HG03521 (cell line): ENCODE results near the gene GPER1.
"Not testable (repeated sequence)": the region's sequence is repeated elsewhere in the genome, so short reads cannot be mapped to it uniquely, and the experiment has no call there.

Source experiments
- ATAC-seq: cut with Tn5 transposase; IDR thresholded peaks from one replicate; pipeline ENCODE4 v1.9.1; 2021; ENCODE audit warnings: mild to moderate bottlenecking, moderate library complexity; ENCODE audit not compliant: unreplicated experiment

GPER1 gene

GRCh38 chr7:1116383-1117008 is 28.6 kb downstream of the GPER1 start:
- ATAC-seq, result not testable (repeated sequence)

DNA sequence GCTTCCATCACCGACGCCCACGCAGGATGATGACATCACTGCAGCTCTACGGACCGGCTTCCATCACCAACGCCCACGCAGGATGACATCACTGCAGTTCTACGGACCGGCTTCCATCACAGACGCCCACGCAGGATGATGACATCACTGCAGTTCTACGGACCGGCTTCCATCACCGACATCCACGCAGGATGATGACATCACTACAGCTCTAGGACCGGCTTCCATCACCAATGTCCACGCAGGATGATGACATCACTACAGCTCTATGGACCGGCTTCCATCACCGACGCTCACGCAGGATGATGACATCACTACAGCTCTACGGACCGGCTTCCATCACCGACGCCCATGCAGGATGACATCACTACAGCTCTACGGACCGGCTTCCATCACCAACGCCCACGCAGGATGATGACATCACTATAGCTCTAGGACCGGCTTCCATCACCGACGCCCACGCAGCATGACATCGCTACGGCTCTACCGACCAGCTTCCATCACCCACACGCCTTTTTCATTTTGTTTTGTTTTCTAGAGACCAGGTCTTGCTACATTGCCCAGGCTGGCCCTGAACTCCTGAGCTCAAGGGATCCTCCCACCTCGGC is 29.5 kb downstream of the GPER1 start:
- no peak for ATAC-seq

DNA sequence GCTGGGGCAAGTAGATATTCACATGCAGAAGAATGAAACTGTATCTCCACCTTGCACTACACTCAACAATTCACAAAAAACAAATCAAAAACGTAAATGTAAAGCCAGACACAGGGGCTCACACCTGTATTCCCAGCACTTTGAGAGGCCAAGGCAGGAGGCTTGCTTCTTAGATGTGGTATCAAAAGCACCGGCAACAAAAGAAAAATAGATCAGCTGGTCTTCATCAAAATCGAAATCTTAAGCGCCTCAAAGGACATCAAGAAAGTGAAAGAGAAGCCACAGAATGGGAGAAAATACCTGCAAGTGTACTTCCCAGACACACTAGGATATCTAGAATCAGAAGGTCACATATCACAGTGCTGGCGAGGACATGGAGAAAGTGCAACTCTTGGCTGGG is 31.3 kb downstream of the GPER1 start:
- no peak for ATAC-seq

DNA sequence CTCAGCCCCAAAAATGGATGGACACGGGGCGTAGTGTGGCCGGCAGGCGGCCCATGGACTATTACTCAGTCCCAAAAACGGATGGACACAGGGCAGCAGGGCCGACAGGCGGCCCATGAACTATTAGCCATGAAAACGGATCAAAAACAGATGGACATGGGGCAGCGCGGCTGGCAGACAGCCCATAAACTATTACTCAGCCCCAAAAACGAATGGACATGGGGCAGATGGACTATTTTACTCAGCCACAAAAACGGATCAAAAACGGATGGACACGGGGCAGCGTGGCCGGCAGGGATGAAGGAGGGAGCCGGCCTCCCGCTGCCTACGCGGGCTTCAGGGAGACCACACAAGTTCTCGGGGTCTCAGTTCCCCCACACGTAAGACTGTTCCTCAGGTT is 32.9 kb downstream of the GPER1 start:
- ATAC-seq, result no peak

DNA sequence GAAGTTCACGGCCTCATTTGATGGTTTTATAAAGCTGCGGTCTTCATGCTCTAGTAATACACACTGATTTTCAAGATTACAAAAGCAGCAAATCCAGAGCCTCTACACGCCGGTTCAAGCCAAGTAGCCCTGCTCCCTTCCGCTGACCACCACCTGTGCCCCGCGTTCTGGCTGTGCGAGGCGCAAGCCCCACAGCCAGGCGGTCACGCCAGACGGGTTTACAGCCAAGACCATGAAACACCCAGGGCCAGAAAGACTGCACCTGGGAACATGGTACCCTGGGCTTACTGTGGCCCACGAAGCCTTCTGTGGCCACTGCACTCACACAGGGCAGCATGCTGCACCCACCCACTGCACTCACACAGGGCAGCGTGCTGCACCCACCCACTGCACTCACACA is 33.6 kb downstream of the GPER1 start:
- no peak for ATAC-seq

GRCh38 chr7:1121886-1122831 is 34.2 kb downstream of the GPER1 start:
- ATAC-seq, result no peak

- ATAC-seq, result no peak
These were observed 35.1 kb downstream of the GPER1 start for GRCh38 chr7:1122832-1123501.

DNA sequence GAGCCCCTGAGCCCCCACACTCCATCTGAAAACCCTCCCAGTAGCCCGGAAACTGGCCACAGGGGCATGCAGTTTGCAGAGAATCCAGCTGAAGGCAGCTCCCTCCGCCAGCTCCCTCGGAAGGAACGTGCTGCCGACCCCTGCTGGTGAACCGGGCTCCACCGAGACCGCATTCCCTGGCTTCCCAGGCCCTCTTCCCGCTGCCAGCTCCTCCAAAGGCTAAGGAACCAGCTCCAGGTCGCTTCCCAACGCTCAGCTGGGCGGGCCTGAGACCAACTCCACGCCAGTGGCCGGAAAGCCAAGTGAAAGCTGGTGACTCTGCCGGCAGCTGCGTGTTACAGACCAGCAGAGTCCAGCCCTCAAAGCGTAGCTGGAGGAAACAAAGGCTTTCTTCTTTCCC is 35.8 kb downstream of the GPER1 start:
- ATAC-seq, result no peak

DNA sequence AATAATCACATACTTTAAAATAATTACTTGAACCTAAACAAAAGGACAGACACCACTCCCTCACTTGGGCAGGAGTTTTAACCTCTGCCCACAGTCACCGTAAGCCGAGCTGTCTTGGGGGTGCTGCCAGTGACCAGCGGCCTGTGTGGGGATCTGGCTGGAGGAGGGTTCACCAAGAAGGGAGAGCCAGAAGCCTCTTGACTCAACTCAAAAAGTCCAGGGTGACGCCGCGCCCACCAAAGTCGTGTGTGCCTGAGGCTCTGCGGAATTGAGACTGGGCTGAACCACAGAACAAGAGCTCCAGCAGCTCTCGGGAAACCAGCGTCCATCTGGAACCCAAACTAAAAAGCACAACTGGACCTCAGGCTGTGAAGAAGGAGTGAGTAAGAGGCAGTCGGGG is 36.3 kb downstream of the GPER1 start:
- no peak for ATAC-seq

DNA sequence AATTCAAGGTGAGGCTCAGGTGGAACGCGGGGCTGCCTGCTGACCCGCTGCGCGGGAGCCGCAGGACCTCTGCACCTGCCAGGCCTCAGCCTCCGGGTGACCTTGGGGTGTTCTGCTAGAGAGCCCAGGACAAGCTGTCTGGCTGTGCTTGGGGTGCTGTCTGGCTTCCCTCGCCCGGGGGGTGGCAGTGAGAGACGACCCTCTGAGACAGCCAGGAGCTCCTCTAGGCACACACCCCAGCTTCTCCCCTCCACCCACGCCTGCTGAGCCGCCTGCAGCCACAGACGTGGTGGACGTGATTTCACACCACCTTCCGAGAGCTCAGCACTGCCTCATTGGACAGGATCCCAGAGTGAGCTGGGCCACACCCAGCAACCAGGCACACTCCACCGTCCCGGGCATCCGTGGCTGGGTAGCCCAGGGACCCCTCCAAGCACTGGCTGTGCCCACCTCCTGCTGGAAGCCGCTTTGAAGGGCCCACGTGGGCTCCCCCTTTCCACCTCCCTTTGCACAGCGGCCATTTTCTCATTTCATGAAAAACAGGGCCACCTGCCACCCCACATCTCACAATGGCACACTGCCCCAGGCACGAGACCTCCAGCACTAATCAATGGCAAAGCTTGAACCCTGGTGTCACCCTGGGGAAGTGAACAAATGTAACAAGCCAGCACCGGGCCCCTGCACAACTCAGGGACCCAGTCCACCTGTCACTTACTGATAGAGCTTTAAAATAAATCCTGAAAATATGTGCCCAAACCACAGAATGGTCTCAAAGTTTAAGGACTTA is 37.1 kb downstream of the GPER1 start:
- ATAC-seq, result no peak

GRCh38 chr7:1125603-1125969 is 37.7 kb downstream of the GPER1 start:
- no peak for ATAC-seq

- ATAC-seq, result no peak
These were observed 39.1 kb downstream of the GPER1 start for GRCh38 chr7:1127001-1127400.

- ATAC-seq, result no peak
These were observed 41.5 kb downstream of the GPER1 start for GRCh38 chr7:1129431-1129830.

GRCh38 chr7:1130021-1130990 is 42.4 kb downstream of the GPER1 start:
- no peak for ATAC-seq

GRCh38 chr7:1131471-1132265 is 43.8 kb downstream of the GPER1 start:
- ATAC-seq, result no peak

DNA sequence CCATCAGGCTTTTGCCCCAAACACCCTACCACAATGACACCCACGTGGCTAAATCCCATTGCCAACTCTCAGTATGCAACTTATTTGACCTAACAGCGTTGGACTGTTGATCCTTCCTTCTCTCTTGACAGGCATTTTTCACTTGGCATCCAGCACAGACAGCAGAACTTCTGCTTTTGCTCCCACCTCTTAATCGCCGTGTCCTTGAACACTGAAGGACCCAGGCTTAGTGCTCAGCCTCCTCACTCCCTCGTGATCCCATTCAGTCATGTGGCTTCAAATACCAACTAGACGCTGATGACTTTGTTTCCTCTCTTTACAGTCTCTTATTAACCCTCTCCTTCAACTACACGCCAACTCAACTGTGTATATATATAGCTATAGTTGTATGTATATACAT is 47.0 kb downstream of the GPER1 start:
- ATAC-seq, result no peak

GRCh38 chr7:1136841-1137516 is 49.1 kb downstream of the GPER1 start:
- no peak for ATAC-seq

DNA sequence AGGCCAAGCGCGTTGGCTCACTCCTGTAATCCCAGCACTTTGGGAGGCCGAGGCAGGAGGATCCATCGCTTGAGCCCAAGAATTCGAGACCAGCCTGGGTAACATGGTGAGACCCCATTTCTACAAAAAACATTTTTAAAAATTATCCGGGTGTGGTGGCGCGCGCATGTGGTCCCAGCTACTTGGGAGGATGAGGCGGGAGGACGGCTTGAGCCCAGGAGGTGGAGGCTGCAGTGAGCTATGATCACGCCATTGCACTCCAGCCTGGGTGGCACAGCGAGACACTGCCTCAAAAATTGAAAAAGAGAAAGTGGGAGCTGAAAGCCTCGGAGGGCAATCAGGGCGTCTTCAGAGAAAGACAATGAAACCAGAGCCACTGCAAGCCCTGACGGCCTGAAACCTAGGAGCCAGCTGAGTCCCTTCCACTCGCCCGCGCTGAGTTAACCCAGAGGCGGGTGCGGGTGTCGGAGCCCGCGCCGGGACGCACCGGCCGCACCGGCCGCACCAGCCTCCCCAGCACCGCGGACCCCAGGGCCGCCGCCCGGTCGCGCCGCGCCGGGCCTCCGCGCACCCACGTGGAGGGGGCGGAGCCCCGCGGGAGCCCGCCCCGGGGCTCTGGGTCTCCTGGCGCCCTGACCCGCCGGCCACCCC is 49.7 kb downstream of the GPER1 start:
- ATAC-seq, result peak; percentile 60
